HCT116 (cell line): ENCODE data around the gene TSPAN15. TPM values are rescaled to one million over a fixed set of nuclear protein-coding genes. Genes with fewer than 3 reads are reported as not detected.

Experiments
- ATAC-seq: fragments of 200-7000 bp; cut with Tn5 transposase; 2 replicates; pipeline ENCODE4 v1.9.1; 2020; ENCODE audit warnings: mild to moderate bottlenecking, moderate library complexity
- BruUV-seq: library from RNA; stranded (reverse); fragments of 400-500 nt; replicated peaks from 2 replicates; lab custom pipeline; 2021; lab: Mats Ljungman, UMichigan
- CTCF ChIA-PET: fragments of 300-600 bp; sonication (Branson Sonifier 250); formaldehyde crosslinking; loops from one replicate; lab custom pipeline; 2021; ENCODE audit warnings: antibody characterized with exemption; lab: Charles Lee
- POLR2A ChIA-PET: fragments of 300-600, 350-600 bp; sonication (Branson Sonifier 250); formaldehyde crosslinking; loops from one replicate; lab custom pipeline; 2021; ENCODE audit warnings: antibody characterized with exemption; lab: Charles Lee
- RAD21 ChIA-PET, 2 experiments: fragments of 300-600 bp; sonication (Branson Sonifier 250); formaldehyde crosslinking; loops; one replicate each; lab custom pipeline; 2023; ENCODE audit warnings: low total read pairs in 2 of 2; ENCODE audit not compliant: uncharacterized antibody in 2 of 2, unreplicated experiment in 2 of 2, low non-redundant PET in 1 of 2; lab: Charles Lee
- DNase-seq: peaks from one replicate; pipeline ENCODE4 v3.0.0-alpha.2; 2010; ENCODE audit warnings: low read depth, low spot score
- H2AFZ ChIP-seq: fragments of 200-600 bp; shearing (Covaris generic), sonication (generic); 2 replicates; pipeline ENCODE4 v1.6.1; 2017; ENCODE audit warnings: low read depth, mixed run types, mixed read lengths, antibody characterized with exemption, low read length; ENCODE audit not compliant: poor library complexity, severe bottlenecking
- H3K27ac ChIP-seq: 2 replicates; pipeline ENCODE4 v1.5.1; 2012; ENCODE audit warnings: low read depth, low read length
- H3K27me3 ChIP-seq: fragments of 200-600 bp; sonication (generic); 2 replicates; pipeline ENCODE4 v1.6.1; 2016; ENCODE audit warnings: mixed run types, low read length, mixed read lengths; ENCODE audit not compliant: insufficient read depth
- H3K36me3 ChIP-seq, 2 experiments: fragments of 200-500 bp in 1 of 2; fragments of 200-600 bp in 1 of 2; sonication (Bioruptor generic) in 1 of 2; sonication (generic) in 1 of 2; 2 replicates each; pipeline versions ENCODE4 v1.5.1 to v1.6.1; 2014 to 2016; ENCODE audit warnings: low read length in 2 of 2, inconsistent platforms in 1 of 2, mixed read lengths in 1 of 2, mixed run types in 1 of 2; ENCODE audit not compliant: insufficient read depth in 2 of 2, control insufficient read depth in 1 of 2
- H3K4me1 ChIP-seq, 2 experiments: fragments of 200-600 bp in 1 of 2; sonication (generic) in 1 of 2; 2 replicates each; pipeline versions ENCODE4 v1.5.1 to v1.6.1; 2012 to 2017; ENCODE audit warnings: low read length in 2 of 2, inconsistent platforms in 1 of 2, mild to moderate bottlenecking in 1 of 2, mixed read lengths in 1 of 2, mixed run types in 1 of 2, moderate library complexity in 1 of 2; ENCODE audit not compliant: insufficient read depth in 2 of 2, control insufficient read depth in 1 of 2
- H3K4me2 ChIP-seq: fragments of 200-600 bp; sonication (generic); 2 replicates; pipeline ENCODE4 v1.6.1; 2017; ENCODE audit warnings: mixed run types, low read length, mixed read lengths
- H3K4me3 ChIP-seq, 2 experiments: fragments of 200-600 bp in 1 of 2; sonication (generic) in 1 of 2; replicated peaks in 1 of 2; 2 replicates each; pipeline ENCODE4 v1.5.1; 2011 to 2016; ENCODE audit warnings: low read length in 2 of 2, control low read depth in 1 of 2, low read depth in 1 of 2, mild to moderate bottlenecking in 1 of 2, mixed read lengths in 1 of 2, mixed run types in 1 of 2
- H3K79me2 ChIP-seq: fragments of 200-600 bp; sonication (generic); 2 replicates; pipeline ENCODE4 v1.6.1; 2017; ENCODE audit warnings: mild to moderate bottlenecking, mixed run types, low read length, moderate library complexity, mixed read lengths; ENCODE audit not compliant: insufficient read depth
- H3K9ac ChIP-seq: fragments of 200-600 bp; sonication (generic); 2 replicates; pipeline ENCODE4 v1.6.1; 2016; ENCODE audit warnings: low read length, mixed read lengths
- H3K9me2 ChIP-seq: fragments of 200-600 bp; sonication (generic), shearing (Covaris generic); 2 replicates; pipeline ENCODE4 v1.6.1; 2017; ENCODE audit warnings: mixed run types, mild to moderate bottlenecking, moderate library complexity; ENCODE audit not compliant: insufficient read depth
- H3K9me3 ChIP-seq, 2 experiments: fragments of 200-500 bp in 1 of 2; fragments of 200-600 bp in 1 of 2; sonication (Bioruptor generic) in 1 of 2; sonication (generic) in 1 of 2; 2 replicates each; pipeline ENCODE4 v1.6.1; 2014 to 2017; ENCODE audit warnings: low read length in 2 of 2, mixed read lengths in 2 of 2, inconsistent platforms in 1 of 2, low read depth in 1 of 2, mild to moderate bottlenecking in 1 of 2, mixed run types in 1 of 2, moderate library complexity in 1 of 2; ENCODE audit not compliant: control insufficient read depth in 1 of 2, insufficient read depth in 1 of 2
- H4K20me1 ChIP-seq: fragments of 200-600 bp; sonication (generic), shearing (Covaris generic); 2 replicates; pipeline ENCODE4 v1.6.1; 2017; ENCODE audit warnings: mixed run types, mild to moderate bottlenecking, moderate library complexity; ENCODE audit not compliant: insufficient read depth
- CBX3 ChIP-seq: IDR thresholded peaks from 2 replicates; pipeline ENCODE4 v1.6.1; 2012; ENCODE audit warnings: low read depth
- EGR1 ChIP-seq: IDR thresholded peaks from 2 replicates; pipeline ENCODE4 v1.6.1; 2012; ENCODE audit warnings: low read depth
- ELF1 ChIP-seq: IDR thresholded peaks from 2 replicates; pipeline ENCODE4 v1.6.1; 2012; ENCODE audit warnings: low read depth, borderline replicate concordance
- EZH2phosphoT487 ChIP-seq: fragments of 200-600 bp; IDR thresholded peaks from 2 replicates; pipeline ENCODE4 v1.6.1; 2018; ENCODE audit warnings: antibody characterized with exemption, borderline replicate concordance
- FOSL1 ChIP-seq: IDR thresholded peaks from 2 replicates; pipeline ENCODE4 v1.6.1; 2012; ENCODE audit warnings: low read depth
- JUND ChIP-seq: IDR thresholded peaks from 2 replicates; pipeline ENCODE4 v1.6.1; 2012
- POLR2AphosphoS5 ChIP-seq: IDR thresholded peaks from 2 replicates; pipeline ENCODE4 v1.6.1; 2011; ENCODE audit warnings: mild to moderate bottlenecking, low read depth, low read length, moderate library complexity
- TCF7L2 ChIP-seq: IDR thresholded peaks from 2 replicates; pipeline ENCODE4 v1.7.0; 2011; ENCODE audit warnings: borderline replicate concordance, inconsistent platforms; ENCODE audit not compliant: insufficient read depth, insufficient read length; ENCODE audit errors: extremely low read depth
- intact Hi-C: fragments of 100-400 bp; cut with micrococcal nuclease; formaldehyde crosslinking; loops from 2 replicates; pipeline ENCODE4 v1.10.0; 2022
- total RNA-seq: library from RNA; stranded (reverse); gene quantifications from one replicate; pipeline ENCODE4 v1.2.1, GENCODE V29; 2021; ENCODE audit not compliant: unreplicated experiment
- TF ChIP-seq, protein P1 (sequence below): IDR thresholded peaks from 2 replicates; pipeline ENCODE4 v1.6.1; 2012
- TF ChIP-seq, protein P2 (sequence below): IDR thresholded peaks from 2 replicates; pipeline ENCODE4 v1.6.1; 2012

The TSPAN15 gene
- total RNA-seq, 1 experiment from 2014 or later = 16.0 TPM

DNA sequence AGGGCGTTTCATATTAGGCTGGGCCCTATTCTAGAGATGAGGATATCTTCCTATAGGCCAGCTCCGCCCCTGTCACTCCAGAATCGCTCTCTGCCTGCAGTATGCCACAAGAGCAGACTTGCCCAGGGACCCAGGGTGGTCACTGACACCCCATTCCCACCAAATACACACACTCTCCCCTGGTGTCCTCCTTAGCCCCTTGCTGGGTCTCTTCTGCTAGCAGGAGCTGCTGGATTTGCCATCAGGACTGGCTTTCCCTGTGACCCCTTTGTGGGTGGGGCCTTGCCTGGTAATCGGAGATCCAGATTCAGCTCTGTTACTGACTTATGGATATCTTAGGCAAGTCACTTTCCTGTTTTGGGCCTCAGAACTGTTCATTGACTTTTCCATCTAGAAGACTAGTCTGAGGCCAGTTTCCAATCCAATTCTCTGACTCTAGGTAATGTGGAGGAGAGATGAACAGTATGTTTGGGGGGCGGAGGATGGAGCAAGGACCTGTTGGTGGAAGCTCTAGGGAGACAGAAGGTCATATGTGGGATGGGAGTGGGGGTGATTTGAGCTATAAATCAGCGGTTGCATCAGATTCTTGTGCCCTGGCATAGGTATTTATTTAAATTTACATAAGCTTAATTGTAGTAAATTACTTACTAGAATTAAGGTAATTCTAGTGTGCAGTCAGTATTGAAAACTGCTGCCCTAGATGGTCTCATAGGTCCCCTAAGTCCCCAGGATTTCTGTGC is 1.6 kb downstream of the TSPAN15 start (continued):
- TF ChIP-seq EZH2phosphoT487 (no peak), TCF7L2 (no peak), ELF1 (no peak), EGR1 (no peak), FOSL1 (no peak), CBX3 (no peak)
- TF ChIP-seq, protein P1, sequence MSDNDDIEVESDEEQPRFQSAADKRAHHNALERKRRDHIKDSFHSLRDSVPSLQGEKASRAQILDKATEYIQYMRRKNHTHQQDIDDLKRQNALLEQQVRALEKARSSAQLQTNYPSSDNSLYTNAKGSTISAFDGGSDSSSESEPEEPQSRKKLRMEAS = no peak
- TF ChIP-seq, protein P2, sequence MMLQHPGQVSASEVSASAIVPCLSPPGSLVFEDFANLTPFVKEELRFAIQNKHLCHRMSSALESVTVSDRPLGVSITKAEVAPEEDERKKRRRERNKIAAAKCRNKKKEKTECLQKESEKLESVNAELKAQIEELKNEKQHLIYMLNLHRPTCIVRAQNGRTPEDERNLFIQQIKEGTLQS = no peak
- TF ChIP-seq, all 23 proteins: peak for 0

- no peak for ATAC-seq
- Histone ChIP-seq H2AFZ (no peak overlapping the region), H4K20me1 (no peaks in the 10 kb centered on the region), H3K9me3 (no peaks in the 10 kb centered on the region), H3K4me1 (peaks cover 45 to 64% of the 10 kb centered on the region in 2 experiments), H3K79me2 (peaks cover 4% of the 10 kb centered on the region; the same call in 1 of the 2 replicates), H3K4me3 (no peak overlapping the region), H3K27ac (no peak overlapping the region), H3K36me3 (0 out of 4 replicates have a peak, but pooled peaks cover 0 to 3% of the 10 kb centered on the region in 2 experiments)
- ChIA-PET POLR2A (no interaction called here), RAD21 (no interaction called here)
- intact Hi-C loops = loop anchor here (10.0 kb wide), 1 partner anchor 51 kb away; no protein-coding TSS in a partner anchor
- no TSS peak for BruUV-seq
- TF ChIP-seq POLR2AphosphoS5 = no peak
- no peak for TF ChIP-seq JUND
- no peak for TF ChIP-seq EZH2phosphoT487
- TF ChIP-seq, all 23 proteins: peak for 0
- H3K9me2 ChIP-seq = no peaks in the 10 kb centered on the region
- DNase-seq = no peak
- H3K4me2 ChIP-seq = no peak overlapping the region
- no peak overlapping the region for H3K9ac ChIP-seq
- no peaks in the 10 kb centered on the region for H3K27me3 ChIP-seq
- CTCF ChIA-PET = no interaction called here
Observed at GRCh38 chr10:69453795-69454194, 2.5 kb downstream of the TSPAN15 start.
